ENCODE measurements around the gene ATP6V1B1.
A peak's percentile ranks its signal among the peaks of the same experiment; 100 is the strongest.

Gene ATP6V1B1

DNA sequence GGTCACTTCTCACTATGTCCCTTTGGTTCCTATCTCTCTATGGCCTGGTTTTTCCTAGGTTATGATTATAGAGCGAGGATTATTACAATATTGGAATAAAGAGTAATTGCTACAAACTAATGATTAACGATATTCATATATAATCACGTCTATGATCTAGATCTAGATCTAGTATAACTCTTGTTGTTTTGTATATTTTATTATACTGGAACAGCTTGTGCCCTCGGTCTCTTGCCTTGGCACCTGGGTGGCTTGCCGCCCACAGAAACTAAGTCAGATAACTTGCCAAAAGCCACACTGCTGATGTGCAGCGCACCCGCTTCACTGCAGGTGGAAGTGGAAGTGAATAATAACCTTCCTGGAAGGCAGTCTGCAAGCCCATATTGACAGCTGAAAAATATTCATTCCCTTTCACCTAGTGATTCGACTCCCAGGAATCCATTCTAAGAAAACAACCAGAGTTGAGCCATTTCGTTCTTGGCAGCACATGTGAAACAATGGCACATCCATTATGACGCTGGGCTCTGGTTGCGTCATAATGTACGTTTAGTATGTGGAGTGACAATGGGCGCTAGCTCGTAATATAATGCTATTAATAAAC lies 42.0 kb downstream of the ATP6V1B1 start:
- peak; percentile 11 for DNase-seq

DNA sequence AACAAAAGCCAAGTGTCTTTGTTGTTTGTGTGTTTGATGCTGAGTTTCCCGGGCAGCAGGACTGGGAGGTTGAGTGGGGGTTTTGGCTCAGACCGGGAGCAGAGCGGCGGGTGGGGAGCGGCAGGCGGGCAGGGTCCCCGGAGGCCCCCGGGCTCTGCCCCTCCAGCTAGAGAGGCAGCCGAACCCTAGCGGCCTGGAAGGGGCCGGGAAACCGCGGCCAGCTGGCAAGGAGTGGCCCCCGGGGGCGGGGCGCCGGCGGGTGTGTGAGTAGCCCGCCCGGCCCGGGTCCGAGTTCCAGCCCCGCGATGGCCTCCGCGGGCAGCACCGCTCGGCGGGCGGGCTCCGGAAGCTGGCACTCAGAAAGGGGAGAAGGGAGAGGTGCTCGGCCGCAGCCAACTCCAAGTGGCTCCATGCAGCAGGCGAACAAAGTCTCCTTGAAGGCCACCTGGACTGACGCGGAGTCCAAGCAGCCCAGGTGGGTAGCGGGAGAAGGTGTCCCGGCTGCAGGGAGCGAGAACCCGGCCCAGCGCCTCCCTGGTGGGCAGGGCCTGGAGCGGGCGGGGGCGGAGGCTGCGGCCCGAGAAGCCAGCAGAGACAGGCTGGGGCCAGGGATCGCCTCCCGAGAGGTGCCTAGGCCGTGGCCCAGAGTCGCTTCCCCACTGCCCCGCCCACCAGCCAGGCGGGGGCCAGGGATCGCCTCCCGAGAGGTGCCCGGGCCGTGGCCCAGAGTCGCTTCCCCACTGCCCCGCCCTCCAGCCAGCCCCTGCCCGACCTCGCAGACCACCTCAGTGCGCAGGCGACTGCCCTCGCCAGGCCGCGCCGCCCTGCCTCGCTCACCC lies 42.9 kb downstream of the ATP6V1B1 start, which contains the start of gene ANKRD53:
TSS of gene ANKRD53 (plus strand) at position 290 of the 839 bp plus-strand sequence. CDS start at position 306, 16 bp downstream.
- peak; percentile 24 for DNase-seq

DNA sequence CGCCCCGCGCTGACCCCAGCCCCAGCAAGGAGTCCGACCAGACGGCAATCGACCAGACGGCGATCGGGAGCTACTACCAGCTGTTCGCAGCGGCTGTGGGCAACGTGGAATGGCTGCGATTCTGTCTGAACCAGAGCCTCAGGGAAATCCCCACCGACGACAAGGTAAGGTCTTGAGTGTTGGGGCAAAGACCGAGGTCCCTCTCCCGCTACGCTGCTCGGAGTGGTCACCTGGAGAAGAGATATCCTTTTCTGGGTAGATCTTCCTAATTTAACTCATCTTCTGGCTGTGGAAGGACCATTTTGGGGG lies 43.4 kb downstream of the ATP6V1B1 start:
- no peak for DNase-seq

DNA sequence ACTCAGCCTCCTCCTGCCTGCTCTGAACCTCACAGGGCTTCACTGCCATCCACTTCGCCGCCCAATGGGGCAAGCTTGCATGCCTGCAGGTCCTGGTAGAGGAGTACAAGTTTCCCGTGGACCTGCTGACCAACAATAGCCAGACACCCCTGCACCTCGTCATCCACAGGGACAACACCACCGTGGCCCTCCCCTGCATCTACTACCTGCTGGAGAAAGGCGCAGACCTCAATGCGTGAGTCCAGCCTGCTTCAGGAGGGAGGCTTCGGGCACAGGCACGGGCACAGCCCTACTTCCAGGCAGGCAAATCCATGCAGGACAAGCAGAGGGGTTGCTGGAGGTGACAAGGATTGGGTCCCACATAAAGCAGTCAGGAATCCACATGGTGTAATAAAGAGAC lies 43.9 kb downstream of the ATP6V1B1 start:
- no peak for DNase-seq

DNA sequence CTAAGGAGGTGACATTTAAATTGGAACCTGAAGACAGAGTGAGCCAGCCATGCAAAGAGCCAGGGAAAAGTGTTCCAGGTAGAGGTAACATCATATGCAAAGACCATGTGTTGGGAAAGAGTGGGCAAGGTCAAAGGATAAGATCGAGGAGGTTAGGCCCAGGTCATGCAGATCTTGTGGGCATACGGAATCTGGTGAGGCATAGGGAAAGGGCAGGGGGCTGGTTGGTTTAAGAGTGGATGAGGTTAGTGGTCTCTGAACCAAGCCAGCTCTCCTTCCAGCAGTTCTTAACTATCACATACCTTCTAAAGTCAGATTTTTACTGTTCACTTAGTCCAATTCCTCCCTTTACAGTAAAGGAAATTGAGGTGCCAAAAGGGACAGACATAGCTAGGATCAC lies 45.7 kb downstream of the ATP6V1B1 start:
- no peak for DNase-seq

DNA sequence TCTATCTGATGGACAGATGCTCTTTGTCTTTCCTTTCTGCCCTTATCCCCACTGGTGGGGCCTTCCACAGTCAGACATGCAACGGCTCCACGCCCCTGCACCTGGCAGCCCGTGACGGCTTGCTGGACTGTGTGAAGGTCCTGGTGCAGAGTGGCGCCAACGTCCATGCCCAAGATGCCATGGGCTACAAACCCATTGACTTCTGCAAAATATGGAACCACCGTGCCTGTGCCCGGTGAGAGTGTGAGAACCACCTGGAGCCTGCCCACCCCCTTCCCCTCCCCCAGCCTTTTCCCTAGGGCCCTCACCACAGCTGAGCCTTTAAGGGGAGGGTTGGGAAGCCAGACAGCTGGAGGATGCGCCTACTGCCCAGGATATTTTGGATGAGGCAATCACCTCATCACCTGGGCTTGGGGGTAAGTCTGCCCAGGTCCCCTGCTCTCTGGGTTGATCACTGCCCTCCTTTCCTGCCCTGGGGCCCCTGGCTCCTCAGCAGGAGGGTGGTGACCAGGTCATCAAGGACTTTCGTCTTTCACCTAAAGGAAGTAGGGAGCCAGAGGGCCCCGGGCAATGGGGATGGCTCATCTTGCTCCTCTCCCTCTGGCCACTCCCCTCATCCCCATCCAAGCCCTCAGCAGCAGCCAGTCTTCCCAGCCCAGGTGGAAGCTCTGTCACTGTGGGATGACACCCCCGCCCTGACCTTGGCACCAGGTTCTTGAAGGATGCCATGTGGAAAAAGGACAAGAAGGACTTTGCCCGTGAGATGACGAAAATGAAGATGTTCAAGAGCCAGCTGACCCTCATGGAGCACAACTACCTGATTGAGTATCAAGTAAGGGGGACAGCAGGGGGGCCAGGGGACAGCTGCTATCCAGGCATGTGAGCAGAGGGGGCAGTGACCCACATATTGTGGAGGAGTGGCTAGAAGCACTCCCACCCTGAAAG lies 46.4 kb downstream of the ATP6V1B1 start:
- DNase-seq: no peak

DNA sequence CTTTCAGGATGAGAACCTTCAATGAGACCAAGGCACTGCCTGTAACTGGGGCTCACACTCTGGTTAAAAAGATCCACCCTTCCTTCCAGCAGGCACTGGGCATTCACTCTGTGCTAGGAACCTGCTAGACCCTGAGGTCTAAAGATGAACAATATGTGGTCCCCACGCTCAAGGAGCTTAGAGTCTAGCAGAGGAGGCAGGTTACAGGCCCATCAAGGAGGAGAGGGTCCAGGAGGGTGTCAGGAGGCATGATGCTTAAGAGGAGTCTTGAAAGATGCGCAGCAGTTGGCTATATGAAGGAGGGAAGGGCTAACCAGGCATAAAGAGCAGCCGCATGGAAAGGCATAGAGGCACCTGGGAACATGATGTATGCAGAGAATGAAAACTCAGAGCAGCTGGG lies 47.3 kb downstream of the ATP6V1B1 start:
- no peak for DNase-seq

DNA sequence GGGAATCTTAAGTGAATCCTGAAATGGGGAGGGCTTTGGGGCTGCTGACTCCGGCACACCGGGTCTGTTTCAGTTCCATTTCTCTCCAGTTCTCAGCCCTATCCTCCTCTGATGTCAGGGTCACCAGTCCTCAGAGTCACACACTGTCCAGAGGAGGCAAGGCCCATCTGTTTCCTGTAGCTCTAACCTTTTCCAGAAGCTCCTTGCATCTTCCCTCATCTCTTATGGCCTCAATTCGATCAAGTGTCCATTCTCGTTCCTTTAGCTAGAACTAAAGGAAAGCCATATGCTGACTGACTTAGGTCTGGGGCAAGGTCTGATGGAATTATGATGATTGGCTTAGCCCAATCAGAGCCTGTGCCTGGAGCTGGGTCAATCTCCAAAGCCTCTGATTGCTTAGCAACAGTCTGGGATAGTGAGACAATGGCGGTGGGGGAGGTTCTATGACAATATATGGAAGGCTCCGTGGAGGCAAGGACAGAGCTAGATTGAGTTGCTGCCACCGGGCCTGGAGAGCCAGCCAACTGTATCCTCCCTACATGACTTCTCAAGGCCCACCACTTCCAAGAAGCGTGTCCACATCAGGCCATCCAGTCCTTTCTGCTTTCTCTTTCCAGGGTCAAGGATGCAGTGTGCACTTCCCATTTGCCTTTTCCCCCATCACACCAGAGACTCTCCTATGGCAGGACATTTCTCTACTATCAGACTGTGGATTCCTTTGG lies 48.0 kb downstream of the ATP6V1B1 start:
- DNase-seq: no peak

DNA sequence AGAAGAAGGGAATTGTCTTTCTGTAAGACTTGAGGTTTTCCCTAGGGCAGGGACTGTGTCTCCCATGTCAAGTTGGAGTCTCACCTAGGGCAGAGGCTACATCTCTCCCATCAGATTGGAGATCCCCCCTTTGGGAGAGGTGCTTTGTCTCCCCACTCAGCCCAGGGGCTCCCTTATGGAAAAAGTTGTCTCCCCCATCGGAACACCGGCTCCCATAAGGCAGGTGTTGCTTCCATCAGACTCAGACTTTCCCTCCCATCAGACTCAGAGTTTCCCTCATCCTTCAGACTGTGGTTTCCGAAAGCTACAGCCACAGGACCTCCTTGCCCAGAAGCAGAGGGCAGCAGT lies 48.5 kb downstream of the ATP6V1B1 start:
- DNase-seq: no peak

DNA sequence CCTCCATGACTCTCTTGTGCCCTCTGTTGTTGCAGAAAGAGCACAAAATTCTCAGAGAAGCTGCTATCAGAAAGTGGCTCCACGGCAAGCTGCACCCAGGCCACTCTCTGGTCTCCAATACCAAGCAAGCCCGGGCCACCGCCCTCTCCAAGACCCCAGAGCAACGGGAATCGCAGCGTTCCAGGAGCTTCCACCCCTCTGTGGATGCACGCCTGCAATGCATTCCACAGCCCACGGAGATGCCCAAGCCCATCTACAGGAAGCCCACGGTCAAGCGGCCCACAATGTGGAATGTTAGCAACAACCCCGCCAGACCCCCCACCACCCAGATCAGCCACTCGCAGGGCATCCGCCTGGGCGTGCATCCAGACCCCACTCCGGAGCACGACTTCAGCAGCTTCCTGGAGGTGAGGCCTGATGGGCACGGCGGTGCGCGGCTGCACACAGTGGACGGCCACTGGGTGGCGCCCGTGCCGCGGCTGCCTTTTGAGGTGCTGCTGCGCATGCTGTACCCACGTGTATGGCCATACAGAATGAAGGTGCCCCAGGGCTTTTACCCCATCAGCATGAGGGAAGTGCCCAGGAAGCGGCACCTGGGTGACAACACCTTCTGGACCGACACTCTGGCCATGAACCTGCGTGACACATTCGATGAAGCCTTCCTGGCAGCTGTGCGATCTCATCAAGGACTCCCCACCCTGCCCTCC lies 49.0 kb downstream of the ATP6V1B1 start:
- no peak for DNase-seq

DNA sequence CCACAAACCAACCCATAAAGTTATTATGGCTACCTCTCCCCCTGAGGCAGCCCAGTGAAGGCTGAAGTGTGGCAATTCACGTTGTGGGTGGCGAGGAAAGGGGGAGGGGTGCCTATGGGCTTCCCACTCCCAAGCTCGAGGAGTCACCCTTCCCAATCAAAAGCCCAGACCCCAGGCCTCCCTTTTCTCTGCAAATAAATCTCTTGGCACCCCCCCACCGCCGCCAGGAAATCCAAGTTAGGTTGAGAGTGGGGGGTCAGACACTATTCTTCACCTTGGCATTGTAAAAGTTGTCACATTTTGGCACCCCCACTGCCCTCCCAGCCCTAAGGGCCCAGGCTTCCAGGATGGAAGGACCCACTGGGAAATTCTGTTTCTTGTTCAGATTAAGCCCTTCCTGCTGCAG lies 49.6 kb downstream of the ATP6V1B1 start:
- no peak for DNase-seq

DNA sequence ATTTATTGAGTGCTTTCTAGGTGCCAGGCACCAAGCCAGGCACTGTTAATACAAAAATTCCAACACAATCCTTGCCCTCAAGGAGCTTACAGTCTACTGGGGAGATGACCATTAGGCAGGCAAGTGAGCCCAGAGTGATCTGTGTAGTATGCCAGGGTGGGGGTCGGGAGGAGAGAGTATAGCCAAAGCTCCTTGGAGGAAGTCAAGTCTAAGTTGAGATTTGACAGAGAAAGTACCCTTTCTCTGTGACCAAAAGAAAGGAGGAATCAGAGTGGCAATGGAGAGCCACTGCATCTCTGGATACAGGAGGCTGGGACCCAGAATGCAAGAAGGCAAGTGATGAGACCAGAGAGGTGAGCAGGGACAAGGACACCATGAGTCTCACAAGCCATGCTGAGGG lies 50.3 kb downstream of the ATP6V1B1 start:
- no peak for DNase-seq

DNA sequence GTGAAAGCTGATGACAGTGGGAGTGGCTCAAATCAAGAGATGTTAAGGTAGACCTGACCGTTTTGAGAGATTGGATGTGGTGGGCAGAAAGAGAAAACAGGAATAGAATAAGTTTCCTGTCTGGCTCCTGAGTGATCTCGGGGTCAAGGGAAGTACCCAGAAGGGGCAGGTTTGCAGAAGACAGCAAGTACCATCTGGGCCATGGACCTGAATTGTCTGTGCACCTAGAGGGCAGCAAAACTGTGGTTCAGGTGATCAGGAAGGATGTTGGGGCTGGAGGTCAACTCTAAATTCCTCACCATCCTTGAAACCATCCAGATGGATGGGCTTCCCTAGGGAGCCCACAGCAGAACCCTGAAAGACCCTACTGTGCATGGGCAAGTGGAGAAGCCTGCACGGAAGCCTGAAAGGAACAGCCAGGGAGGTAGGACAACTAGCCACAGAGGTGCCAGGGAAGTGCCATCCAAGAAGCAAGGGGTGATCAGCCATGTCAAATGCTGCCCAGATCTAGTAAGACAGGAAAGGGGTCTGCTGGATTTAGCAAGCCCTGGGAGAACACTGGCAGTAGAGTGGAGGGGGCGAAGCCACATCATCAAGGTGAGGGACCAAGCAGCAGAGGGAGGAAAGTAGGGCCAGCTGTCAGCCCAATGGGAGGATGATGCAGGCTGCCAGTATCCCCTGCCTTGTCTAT lies 50.9 kb downstream of the ATP6V1B1 start:
- DNase-seq: no peak

DNA sequence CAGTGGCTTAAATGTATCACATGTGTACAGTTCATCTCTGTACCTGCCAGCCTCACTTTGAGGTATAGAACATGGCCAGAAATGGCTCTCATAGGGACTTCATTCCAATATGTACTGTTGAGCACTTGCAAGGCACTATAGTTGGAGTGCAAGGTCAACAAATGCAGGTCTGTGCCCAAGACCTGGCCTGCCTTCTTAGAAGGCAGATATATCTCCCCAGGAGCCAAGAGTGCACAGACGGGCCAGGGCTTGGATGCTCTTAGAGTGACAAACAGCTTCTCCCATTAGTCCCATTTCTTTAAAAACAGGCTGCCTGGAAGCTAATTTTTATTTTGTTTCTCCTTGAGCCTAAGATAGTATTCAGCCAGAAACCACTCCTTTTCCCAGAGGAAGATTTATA lies 51.7 kb downstream of the ATP6V1B1 start:
- DNase-seq: no peak

DNA sequence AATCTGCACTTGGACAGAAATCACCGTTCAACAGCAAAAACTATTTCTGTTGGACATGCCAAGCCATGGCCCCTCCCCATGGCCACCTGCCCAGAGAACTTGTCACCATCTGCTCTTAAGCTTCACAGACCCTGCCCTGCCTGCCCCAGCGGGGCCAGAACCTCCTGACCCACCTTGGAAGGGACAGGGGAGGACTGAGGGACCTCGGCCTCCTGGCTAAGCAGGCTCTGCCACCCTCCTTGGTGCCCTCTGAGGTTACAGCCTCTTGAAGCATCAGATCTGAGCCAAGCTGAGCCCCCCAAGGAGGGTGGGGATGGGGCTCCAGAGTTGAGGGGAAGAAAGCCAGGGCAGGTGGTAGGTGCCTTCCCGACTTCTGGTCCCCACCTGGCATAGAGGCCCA lies 52.5 kb downstream of the ATP6V1B1 start:
- no peak for DNase-seq

DNA sequence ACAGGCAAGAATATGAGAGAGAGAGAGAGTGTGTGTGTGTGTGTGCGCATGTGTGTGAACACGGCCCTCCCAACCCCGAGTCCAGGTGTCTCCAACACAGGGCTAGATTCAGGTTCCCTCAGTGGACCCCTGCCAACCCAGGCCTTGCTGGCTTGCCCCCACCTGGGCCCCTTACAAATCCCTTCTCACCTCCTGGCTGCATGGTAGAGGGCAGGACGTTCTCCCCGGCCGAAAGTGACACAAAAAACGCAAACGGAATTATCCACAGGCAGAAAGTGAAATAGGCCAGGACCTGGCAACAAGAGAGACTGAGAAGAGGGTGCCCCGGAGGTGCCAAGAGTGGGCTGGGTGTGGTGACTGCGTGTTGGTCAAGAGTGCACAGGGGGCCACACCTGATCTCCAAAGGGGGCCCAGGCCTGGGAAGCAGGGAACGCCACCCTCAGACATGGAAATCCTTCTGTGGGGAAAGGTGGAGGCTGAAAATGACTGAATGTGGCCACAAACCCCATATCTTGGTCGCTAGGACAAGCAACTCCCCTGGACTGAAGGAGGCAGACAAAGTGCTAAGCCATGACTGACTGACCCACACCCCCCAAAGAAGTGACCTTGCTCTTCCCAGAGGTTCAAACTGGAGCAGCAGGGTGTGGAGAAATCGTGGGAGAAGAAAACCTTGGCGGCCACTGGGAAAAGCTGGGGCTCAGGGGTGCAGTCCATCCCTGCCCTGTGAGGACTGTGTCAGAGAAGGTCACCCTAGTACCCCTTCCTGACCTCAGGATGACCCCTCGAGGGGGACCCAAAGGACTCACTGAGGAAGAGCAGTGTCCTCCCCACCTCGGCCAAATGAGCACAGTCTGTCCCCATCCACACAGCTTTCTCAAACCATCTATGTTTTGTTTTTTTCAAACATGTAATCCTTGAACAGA lies 53.3 kb downstream of the ATP6V1B1 start:
- no peak for DNase-seq

DNA sequence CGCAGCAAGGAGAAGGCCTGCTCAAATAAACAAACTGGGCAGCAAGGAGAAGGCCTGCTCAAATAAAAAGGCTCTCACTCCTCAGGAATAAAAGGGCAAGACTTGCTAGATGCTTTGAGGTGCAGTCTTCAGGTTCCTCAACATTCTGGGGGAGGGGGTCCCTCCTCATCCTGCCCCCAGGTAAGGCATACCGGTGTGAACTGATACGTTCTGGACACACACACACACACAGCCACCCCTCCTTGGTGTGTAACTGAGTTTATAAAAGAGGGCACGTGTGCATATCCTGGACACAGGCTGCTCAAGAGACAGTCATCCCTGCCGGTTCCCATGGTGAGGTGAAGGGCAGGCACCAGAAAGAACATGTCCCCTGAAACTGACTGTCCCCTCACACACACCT lies 54.5 kb downstream of the ATP6V1B1 start:
- no peak for DNase-seq

DNA sequence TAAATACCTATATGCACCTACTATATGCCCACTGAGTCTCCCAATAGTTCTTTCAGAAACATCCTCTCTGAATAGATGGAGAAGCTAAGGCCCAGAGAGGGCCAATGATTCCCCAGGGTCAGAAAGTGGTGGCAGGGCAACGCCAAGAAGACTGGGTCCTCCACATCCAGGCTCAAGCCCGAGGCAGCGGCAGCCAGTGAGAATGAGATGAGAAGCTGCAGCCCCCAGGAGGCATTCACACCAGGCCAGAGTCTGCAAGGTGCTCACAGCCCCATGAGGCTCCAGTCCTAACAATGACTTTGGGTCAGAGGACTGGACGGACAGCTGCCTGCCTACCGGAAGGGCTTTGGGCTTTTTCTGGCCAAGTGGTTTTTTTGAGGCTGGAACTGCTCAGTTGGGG lies 55.4 kb downstream of the ATP6V1B1 start:
- no peak for DNase-seq

DNA sequence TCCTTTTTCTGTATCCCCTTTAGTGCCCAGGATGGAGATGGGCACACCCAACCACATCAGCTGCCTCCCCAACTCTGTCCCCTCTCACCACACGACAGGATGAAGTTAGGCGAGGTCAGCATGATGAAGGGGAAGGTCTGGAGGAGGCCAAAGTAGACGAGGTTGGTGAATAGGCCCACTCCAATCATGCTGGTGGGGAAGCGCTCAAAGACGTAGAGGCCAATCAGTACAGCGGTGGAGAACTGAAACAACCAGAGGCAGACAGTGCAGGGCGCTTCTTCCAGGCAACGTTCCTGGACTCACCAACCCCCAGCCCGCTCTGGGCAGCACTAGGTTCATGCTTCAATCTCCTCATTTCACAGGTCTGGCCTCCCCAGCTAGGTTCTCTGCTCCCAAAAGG lies 56.0 kb downstream of the ATP6V1B1 start:
- DNase-seq: no peak
